WERI-Rb-1 (cell line): ENCODE measurements around the gene TMEM176B.

Source experiments
- DNase-seq: peaks from one replicate; pipeline ENCODE4 v3.0.0-alpha.2; 2020
- H3K27ac ChIP-seq: fragments of 250-450 bp; sonication (Bioruptor Pico); 2 replicates; pipeline ENCODE4 v1.5.1; 2020; ENCODE audit warnings: mild to moderate bottlenecking, moderate library complexity
- H3K27me3 ChIP-seq: fragments of 250-450 bp; sonication (Bioruptor Pico); 2 replicates; pipeline ENCODE4 v1.5.1; 2021; ENCODE audit warnings: mild to moderate bottlenecking, low read depth, moderate library complexity; ENCODE audit not compliant: insufficient read depth, severe bottlenecking
- H3K36me3 ChIP-seq: fragments of 250-450 bp; sonication (Bioruptor Pico); 2 replicates; pipeline ENCODE4 v1.5.1; 2020; ENCODE audit warnings: mild to moderate bottlenecking, moderate library complexity
- H3K4me3 ChIP-seq: 2 replicates; pipeline ENCODE4 v1.5.1; 2011; ENCODE audit warnings: low read depth, mild to moderate bottlenecking, control low read depth, low read length
- H3K9me3 ChIP-seq: fragments of 250-450 bp; sonication (Bioruptor Pico); 2 replicates; pipeline ENCODE4 v1.5.1; 2021; ENCODE audit warnings: mild to moderate bottlenecking, moderate library complexity; ENCODE audit not compliant: severe bottlenecking
- TF ChIP-seq, protein P1 (sequence below): IDR thresholded peaks from 2 replicates; pipeline ENCODE4 v1.5.1; 2011; ENCODE audit warnings: low read depth, mild to moderate bottlenecking, control low read depth, inconsistent platforms, low read length

Gene TMEM176B

GRCh38 chr7:150751702-150752101, 48.5 kb downstream of the TMEM176B start:
- Histone ChIP-seq H3K36me3 (no peaks in the 10 kb centered on the region), H3K9me3 (no peaks in the 10 kb centered on the region), H3K27ac (no peak overlapping the region), H3K4me3 (no peak overlapping the region), H3K27me3 (no peaks in the 10 kb centered on the region)
- TF ChIP-seq, protein P1, sequence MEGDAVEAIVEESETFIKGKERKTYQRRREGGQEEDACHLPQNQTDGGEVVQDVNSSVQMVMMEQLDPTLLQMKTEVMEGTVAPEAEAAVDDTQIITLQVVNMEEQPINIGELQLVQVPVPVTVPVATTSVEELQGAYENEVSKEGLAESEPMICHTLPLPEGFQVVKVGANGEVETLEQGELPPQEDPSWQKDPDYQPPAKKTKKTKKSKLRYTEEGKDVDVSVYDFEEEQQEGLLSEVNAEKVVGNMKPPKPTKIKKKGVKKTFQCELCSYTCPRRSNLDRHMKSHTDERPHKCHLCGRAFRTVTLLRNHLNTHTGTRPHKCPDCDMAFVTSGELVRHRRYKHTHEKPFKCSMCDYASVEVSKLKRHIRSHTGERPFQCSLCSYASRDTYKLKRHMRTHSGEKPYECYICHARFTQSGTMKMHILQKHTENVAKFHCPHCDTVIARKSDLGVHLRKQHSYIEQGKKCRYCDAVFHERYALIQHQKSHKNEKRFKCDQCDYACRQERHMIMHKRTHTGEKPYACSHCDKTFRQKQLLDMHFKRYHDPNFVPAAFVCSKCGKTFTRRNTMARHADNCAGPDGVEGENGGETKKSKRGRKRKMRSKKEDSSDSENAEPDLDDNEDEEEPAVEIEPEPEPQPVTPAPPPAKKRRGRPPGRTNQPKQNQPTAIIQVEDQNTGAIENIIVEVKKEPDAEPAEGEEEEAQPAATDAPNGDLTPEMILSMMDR, result no peak
- DNase-seq, result no peak

DNA sequence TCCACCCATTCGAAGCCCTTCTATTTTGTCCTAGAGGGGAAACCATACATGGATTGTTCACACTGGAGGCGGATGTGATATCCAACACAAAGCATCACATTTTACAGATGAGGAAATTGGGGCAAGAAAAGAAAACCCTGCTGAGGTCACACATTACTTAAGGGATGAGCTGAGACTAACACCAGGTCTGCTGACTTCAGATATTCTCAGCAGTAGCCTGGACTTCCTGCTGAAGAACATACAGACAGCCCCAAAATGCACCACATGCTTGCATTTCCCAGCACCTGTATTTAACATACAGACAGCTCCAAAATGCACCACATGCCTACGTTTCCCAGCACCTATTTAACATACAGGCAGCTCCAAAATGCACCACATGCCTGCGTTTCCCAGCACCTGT, 51.8 kb downstream of the TMEM176B start:
- no peak for DNase-seq
- no peaks in the 10 kb centered on the region for H3K27me3 ChIP-seq
- H3K36me3 ChIP-seq, result no peaks in the 10 kb centered on the region
- H3K27ac ChIP-seq, result no peak overlapping the region
- H3K9me3 ChIP-seq, result no peaks in the 10 kb centered on the region
- TF ChIP-seq, protein P1, result no peak
- no peak overlapping the region for H3K4me3 ChIP-seq

DNA sequence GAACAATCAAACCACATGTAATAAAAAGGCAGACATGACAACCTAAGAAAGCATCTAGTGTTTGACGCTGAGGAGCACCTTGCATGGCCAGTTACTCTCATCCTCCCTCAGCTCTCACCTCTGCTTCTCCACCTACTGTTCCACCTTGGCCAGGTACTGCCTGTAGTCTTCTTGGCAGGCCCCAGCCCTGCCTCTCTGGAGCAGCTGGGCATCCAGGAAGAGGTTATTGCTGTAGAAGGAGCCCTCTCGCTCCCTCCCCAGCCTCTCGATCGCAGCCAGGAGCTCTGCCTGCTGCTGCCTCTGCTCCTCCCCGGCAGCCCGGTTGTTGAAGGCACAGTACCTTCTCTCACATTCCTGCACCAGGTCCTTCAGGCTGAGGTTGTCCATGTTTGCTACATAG, 53.2 kb downstream of the TMEM176B start:
- TF ChIP-seq, protein P1, result no peak
- Histone ChIP-seq H3K27me3 (no peaks in the 10 kb centered on the region), H3K4me3 (no peak overlapping the region), H3K27ac (no peak overlapping the region), H3K9me3 (no peaks in the 10 kb centered on the region), H3K36me3 (no peaks in the 10 kb centered on the region)
- DNase-seq, result no peak

- no peaks in the 10 kb centered on the region for H3K9me3 ChIP-seq
Observed at GRCh38 chr7:150745876-150746275, 54.3 kb downstream of the TMEM176B start.

DNA sequence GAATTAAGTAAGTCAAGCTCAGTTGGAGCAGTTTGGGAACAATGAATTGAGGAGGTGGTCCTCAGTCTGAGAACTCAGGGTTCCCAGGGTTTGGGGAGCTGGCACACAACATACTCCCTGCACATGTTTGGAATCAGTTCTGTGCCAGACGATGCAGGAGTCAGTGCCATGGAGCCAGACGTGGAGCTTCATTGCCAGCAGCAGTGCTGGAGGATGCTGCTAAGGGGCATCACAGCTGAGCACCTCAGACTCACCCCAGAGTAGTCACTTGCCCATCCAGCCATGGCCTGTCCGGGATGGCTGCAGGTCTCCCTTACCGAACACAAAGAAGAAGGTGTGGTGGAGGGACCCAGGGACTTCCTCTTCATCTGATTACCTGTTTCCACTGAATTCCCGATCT, 55.1 kb downstream of the TMEM176B start:
- Histone ChIP-seq H3K36me3 (no peaks in the 10 kb centered on the region), H3K27ac (no peak overlapping the region), H3K4me3 (no peak overlapping the region), H3K27me3 (no peaks in the 10 kb centered on the region), H3K9me3 (no peaks in the 10 kb centered on the region)
- no peak for DNase-seq
- TF ChIP-seq, protein P1, result no peak

More at GRCh38 chr7:150745876-150746275, 54.3 kb downstream of the TMEM176B start:
- DNase-seq, result no peak
- no peak overlapping the region for H3K27ac ChIP-seq
- no peaks in the 10 kb centered on the region for H3K27me3 ChIP-seq
- TF ChIP-seq, protein P1, result no peak
- no peak overlapping the region for H3K4me3 ChIP-seq
- H3K36me3 ChIP-seq, result no peaks in the 10 kb centered on the region

- H3K36me3 ChIP-seq, result no peaks in the 10 kb centered on the region
- H3K9me3 ChIP-seq, result no peaks in the 10 kb centered on the region
- H3K27ac ChIP-seq, result no peak overlapping the region
- TF ChIP-seq, protein P1, result no peak
- H3K27me3 ChIP-seq, result no peaks in the 10 kb centered on the region
- H3K4me3 ChIP-seq, result no peak overlapping the region
- no peak for DNase-seq
Observed at GRCh38 chr7:150744041-150744656, 56.0 kb downstream of the TMEM176B start.
